ENCODE measurements around the gene MYH6.

MYH6 gene

DNA sequence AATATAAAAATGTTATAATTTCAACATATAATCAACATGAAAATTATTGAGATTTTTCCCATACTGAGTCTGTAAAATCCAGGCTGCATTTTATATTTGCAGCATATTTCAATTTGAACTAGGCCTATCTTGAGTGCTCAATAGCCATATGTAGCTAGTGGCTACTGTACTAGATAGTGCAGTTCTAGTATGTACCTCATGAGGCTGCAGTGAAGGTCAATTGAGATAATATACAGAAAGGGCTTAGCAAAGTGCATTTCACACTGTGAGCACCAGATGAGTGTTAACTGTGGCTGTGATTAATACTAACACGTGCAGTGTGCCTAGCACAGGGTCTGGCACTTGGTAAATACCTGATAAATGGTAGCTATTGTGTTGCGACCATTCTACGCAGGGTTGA, 50.0 kb downstream of the MYH6 start:
- no peak for DNase-seq

DNA sequence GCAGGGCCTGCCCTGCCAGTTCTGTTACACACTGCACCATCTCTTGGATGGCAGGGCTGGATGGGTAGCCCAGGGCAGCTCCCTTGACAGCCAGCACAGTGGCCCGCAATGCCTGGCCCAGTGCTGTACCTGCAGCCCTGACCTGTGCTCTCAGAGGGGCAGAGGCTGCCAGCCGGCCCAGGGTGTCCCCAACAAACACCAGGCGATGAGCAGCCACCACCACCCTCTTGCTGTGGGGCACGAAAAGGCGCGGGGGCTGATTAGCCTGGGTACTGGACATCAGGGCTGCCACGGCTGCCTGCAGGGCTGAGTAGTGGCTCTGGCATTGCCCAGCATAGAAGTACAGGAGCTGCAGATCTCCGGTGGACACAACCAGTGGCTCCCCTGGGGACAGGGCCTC, 50.8 kb downstream of the MYH6 start:
- DNase-seq: no peak

DNA sequence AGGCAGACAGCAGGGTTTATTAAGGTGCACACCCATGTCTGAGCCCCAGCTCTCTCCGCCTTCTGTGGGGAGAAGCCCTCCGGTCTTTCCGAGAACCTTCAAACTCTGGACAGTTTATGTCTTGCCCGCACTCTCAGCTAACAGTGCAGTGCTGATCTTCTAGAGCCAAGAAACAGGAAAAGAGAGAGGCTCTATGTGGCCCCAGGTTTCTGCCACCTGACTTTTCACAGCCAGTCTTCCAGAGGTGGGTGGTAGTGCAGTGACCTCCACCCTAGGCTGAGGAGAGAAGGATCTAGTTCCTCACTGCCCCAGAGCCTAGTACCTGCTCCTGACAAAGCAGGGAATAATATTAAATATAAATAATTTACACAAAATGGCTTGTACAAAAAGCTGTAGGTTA, 51.4 kb downstream of the MYH6 start:
- no peak for DNase-seq

DNA sequence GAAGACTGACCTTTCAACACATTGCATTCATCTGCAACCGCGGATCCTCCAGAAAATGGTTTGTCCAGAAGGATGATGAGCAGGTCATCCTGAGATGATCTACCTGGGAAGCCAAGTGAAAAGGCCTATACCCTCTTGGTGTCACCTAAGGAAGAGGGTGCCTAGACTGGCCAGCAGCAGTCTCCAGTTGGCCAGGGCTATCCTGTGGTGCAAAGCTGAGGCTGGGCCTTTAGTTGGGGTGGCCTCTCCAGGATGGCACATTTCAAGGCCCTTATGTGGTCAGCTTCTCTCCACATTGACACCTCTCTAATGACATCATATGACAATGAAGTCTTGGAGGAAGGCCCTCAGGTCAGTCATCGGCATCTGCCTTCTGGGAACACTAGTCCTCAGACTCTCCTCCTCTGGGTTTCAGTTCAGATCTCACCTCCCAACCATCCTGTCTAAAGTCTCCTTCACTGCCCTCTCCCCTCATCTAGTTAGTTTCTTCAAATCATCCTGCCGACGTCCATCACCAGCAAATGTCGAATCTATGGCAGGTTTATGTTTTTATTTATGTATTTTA, 52.1 kb downstream of the MYH6 start:
- no peak for DNase-seq

DNA sequence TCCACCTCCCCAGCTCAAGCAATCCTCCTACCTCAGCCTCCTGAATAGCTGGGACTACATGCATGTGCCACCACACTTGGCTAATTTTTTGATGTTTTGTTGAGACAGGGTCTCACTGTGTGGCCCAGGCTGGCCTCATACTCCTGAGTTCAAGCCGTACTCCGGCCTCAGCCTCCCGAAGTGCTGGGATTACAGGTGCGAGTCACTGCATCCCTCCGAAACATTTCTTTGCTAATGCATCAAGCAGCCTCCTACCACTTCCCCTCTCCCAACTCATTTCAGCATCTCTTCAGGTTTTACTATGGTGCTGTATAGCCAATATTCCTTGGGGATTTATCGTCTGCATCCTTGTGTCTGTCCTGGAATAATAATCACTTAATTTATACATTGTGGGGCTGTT, 53.1 kb downstream of the MYH6 start:
- DNase-seq: no peak

DNA sequence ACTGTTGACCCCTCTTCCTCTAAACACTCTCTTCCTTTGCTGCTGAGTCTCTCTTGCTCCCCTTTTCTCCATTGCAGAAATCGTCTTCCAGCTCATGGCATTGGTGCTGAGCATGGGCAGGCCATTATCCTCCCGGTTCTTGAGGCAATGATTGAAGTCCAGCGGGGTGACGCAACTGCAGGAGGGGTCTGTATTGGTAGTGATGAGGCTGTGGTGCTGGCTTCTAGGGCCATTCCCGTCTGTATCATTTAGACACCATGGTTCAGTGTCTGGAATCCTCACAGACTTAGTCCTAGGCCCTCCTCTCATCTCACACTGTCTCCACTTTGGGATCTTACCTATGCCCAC, 54.7 kb downstream of the MYH6 start:
- no peak for DNase-seq

DNA sequence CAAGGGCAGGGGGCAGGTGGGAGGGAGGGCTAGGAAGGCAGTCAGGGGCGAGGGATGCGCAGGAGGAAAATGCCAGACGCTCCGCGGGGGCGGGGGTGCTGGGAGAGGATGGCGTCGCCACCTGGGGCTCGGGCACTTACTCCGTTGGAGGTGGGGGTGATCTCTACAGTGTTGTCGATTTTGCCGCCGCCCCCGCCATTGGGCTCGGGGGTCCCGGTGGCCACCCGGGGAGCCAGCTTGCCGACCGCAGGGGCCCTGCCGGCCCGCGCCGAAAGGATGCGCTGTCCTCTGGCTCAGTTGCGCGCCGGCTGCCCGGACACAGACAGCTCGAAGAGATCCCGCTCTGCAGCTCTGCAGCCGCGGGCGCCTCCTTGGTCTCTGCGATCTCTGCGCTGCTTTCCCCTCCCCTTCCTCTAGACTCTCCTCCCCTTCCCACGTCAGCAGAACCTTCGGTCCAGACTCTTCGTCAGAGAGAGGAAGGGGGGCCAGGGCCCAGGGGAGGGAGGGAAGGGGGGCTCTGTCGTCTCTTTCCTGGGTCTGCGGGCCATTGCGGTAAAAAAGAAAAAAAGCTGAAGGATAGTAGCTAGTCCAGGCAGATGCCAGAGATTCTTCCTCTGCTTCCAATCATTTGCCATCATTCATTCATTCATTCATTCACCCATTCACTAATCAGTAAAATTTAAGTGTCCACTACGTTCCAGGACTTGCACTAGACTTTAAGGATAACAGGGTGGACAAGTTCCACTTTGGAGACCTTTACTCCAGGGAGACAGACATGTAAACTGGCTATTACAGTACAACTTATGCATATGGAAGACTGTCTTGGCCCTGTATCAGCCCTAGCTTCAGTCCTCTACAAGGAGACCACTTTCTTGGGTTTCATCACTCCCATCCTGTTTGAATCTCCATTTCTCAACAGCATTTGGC, 55.3 kb downstream of the MYH6 start, which contains the start of gene SLC22A17:
Gene SLC22A17 (minus strand): TSS at position 382 of the 927 bp plus-strand sequence.
- DNase-seq: peak; percentile 83

DNA sequence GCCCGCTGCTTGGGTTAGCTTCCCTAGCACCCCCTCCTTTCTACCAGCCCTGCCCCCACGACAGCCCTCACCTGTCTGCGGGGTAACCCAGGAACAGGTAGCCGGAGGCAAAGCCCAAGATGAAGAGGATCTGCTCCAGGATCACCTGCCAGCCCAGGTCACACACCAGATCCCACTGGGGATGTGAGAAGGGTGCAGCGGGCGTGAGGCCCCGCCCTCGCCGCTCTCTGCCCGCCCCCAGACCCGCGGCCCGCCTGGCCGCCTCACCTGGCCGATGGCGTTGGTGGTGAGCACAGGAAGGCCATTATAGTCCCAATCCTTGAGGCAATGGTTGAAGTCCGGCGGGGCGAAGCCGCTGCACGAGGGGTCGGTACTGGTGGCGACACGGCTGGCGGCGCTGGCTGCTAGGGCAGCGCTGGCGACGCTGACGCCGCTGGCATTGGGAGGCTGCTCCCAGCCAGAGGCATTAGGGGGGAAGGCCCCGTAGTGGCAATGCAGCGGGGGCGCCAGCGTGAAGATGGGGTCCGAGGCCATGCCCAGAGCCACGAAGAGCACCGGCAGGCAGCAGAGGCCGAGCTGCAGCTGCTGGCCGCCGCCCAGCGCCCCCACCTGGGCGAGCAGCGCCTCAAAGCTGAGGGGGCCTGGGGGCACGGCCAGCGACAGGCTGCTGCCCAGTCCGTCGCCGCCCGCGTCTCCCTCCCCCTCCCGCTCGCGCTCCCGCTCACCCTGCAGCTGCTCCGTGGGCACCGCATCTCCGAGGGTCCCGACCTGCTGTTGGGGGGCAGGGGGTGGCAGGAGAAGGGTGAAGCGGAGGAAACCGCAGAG, 56.2 kb downstream of the MYH6 start:
- peak; percentile 77 for DNase-seq

DNA sequence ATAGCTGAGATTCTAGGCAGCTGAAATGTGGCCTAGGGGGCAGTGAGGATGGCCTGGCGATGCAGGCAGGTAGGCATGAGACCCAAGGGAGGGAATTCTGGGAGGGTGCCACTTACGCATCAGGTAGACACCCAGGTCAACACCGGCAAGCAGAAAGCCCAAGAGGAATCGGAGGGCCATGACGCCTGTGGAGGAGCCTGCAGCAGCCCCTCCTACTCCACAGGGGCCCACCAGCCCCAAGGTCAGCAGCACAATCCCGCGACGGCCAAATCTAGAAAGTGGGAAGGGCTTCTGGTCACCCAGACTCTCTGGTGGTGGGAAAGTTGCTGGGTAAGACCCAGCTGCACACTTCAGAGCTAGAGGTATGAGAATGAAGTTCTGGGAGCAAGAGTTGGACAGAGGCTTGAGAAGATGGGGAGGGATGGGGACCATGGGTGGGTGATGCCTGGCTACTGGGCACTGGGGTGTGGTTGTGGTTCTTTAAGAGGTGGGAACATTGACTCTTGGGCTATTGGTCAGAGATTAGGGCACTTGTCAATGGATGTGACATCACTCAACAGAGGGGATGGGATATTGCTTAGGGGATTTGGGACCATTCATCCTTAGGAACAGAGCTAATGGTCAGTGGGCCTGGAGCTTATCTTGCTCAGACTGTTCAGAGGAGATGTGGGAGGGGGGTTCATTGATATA, 58.8 kb downstream of the MYH6 start:
- DNase-seq: no peak

DNA sequence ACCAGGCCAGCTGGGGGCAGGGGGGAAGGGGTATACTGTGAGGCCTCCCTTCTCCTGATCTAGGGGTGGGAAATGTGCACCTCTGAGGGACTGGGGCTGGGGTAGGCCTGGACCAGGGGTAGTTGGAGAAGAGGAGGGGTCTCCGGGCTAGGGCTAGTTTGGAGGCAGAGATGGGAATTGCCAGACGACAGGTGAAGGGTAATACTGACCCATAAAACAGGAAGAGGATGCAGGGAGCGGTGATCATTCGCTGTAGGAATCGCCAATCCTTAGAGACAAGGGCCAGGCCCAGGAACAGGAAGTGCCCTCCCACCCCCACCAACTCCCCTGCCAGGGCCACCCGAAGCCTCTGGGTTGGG, 59.8 kb downstream of the MYH6 start:
- no peak for DNase-seq

DNA sequence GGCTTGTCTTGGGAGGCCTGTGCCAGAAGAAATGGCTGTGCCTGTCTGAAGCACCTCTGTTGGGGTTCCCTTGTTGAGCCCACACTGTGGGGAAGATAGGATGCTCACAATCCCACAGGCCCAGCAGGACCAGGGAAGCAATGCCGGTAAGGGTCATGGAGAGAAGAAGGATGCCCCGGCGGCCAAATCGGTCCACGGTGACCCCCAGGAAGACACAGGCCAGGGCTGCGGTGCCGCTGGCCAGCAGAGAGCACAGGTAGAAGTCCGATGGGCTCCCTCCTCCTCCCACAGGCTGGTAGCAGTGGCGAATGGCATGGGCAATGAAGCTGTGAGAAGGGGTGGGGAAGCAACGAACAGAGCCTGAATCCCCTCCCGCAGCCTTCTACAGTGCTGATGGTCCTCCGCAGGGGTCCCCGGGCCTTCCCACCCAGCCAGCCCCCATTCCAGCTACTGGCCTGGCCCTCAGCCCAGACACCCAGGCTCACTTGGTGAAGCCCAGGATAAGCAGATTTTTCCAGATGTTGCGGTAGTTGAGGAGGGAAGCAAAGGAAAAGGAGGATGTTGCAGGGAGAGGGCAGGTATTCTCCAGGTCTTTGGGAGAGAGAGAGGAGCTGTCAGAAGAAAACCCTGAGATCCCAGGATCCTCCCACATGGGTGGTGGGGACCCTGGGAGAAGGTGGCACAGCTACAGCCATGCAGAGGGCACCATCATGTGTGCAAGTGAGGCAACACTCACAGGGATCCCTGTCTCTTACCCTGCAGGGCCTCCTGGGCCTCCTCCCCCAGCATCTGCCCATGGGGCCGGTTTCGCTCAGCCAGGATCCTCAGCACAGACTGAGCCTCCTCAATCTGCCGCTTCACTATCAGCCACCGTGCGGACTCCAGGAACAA, 60.4 kb downstream of the MYH6 start:
- DNase-seq: no peak

DNA sequence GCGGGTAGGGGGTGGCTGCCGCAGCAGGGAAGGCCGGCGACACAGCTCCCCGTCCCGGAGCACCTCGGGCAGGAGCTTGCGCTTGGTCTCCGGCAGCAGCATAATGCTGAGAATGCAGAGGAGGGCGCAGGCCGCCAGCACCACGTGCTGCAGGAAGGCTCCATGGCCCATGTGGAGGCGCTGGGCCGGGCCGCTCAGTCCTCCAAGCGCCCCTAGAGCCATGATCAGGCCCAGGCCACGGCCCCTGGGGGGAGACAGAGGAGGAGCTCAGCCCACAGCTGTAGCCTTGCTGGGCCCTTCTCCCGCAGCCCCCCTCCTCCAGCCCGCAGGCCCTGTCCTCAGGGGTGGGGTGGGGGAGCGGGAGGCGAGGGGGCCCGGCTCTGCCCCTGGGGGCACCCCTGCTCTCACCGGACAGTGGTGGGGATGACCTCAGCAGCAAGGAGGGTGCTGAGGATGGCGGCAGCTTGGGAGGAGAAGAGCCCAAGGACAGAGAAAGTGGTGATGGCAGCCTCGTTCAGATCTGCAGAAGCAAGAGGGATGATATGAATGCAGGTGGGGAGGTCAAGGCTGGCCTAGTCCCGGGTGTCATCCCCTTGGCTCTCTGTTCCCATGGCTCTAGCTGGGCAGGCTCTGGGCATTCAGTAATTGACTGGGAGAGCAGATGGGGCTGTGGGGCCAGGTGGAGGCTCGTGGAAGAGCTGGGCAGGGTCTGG, 61.2 kb downstream of the MYH6 start:
- no peak for DNase-seq

DNA sequence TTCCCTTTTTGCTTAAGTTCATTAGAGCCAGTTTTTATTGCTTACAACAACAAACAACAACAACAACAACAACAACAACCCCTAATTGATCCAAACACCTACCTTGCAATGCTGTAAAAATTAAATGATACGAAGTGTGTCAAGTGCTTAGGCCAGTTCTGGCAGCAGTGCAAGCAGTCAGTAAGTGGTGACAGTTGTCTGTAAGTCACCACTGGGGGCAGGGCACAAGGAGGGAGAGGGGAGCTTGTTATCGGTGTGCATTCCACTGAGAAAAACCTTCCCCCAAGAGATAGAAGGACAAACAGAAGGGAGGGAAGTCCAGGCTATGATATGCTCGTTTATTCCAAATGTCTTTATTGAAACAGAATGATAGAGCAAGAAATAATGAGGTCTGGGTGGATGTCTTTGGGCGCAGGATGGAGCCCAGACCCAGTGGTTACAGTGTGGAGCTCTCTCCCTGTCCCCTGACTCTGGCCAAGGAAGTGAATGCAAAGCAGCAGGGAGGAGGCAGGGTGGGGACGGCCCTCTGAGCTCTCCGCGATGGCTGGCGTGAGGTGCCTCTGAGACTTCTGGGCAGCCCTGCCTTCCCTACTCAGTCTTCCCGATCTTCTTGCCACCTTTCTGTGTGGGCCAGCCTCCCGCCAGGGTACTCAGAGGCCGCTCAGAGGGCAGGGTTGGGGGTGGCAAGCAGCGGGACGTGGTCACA, 61.9 kb downstream of the MYH6 start:
- no peak for DNase-seq

DNA sequence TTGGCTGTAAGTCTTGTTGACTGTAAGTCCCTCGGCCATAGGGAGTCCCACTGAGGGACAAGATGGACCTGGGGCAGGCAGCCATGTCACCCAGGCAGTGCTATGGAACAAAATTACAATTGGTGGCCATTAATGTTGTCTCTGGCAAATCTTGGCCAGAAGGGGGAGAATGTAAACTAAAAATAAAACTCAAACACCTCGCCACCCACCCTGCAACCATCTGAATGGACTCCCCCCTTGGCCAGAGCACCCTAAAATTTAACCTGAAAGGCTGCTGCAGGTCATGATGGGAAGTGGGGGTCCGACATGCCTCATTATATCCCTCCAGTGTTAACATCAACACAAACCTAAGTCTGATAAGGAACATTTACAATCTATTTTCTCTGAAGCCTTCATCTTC, 63.6 kb downstream of the MYH6 start:
- no peak for DNase-seq

DNA sequence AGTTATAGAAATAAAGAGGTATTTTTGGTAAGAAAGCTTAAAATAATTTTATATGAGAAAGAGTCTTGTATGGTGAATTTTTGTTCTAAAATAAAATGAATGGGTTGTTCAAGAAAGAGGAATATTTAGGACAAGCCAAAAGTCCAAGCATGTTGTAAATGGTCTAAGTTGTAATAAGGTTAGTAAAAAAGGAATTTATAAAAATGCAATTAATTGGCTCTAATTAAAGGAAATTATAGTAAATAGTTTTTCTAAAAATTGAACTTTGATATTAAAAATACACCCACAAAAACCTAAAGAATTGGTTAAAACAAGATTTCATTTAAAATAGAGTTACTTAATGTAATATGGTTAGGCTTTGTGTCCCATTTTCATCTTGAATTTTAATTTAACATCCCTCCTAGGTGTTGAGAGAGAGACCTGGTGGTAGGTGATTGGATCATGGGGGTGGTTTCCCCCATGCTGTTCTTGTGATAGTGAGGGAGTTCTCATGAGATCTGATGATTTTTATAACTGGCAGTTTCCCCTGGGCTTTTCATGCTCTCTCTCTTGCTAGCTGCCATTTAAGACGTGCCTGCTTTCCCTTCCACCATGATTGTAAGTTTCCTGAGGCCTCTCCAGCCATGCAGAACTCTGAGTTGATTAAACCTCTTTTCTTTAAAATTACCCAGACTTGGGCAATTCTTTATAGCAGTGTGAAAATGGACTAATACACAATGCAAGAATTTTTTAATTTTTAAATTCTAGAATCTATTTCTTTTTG, 68.4 kb downstream of the MYH6 start:
- DNase-seq: no peak

DNA sequence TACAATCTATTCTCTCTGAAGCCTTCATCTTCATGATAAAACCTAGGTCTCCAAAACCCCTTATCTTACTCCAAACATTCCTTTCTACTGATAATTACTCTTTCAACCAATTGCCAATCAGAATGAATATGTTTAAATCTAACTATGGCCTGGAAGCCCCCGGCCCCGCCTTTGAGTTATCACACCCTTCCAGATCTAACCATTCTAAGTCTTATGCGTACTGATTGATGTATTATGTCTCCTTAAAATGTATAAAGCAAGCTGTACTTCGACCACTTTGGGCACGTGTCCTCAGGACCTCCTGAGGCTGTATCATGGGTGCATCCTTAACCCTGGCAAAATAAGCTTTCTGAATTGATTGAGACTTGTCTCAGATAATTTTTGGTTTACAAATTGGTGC, 72.5 kb downstream of the MYH6 start:
- DNase-seq: no peak
